Measurements from ENCODE around the gene UNC119. TPM values are rescaled to one million over a fixed set of nuclear protein-coding genes. Genes with fewer than 3 reads are reported as not detected.

The UNC119 gene
- total RNA-seq, 1 donor from 2014 or later: 27.7 TPM

DNA sequence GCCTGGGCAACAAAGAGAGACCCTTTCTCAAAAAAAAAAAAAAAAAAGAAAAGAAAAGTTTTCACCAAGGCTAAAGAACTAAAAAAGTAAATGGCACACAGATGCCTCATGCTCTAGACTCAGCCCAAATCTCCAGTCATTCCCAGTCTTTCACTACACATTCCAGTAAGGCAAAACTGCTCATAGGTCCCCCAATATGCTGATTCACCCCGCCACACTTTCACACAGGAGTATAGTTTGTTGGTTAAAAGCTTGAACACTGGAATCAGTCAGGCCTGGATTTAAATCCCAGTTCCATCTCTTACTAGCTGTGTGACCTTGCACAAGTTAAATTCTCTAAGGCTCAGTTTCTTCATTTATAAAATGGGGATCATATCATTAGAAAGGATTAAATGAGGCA, 17.0 kb upstream of the UNC119 start:
- Histone ChIP-seq H3K4me1 (ENCODE audit: insufficient read depth, low read length) (peaks cover 14% of the 10 kb centered on the region), H3K9me3 (ENCODE audit: insufficient read depth, low read depth, low read length) (no peaks in the 10 kb centered on the region), H3K4me2 (ENCODE audit: low read length) (peak overlapping the region; percentile 96), H3K4me3 (ENCODE audit: insufficient read depth, low read depth, low read length) (no peak overlapping the region), H3K27me3 (ENCODE audit: insufficient read depth, low read length) (no peaks in the 10 kb centered on the region), H2AFZ (ENCODE audit: low read depth, low read length) (no peak overlapping the region), H3K27ac (ENCODE audit: low read depth, low read length) (no peak overlapping the region), H3K79me2 (ENCODE audit: insufficient read depth, low read length) (peaks cover 46% of the 10 kb centered on the region), H3K9ac (ENCODE audit: low read length) (no peak overlapping the region), H3K36me3 (ENCODE audit: insufficient read depth, low read length) (no peaks in the 10 kb centered on the region), H4K20me1 (ENCODE audit: insufficient read depth, low read length) (peaks cover 11% of the 10 kb centered on the region)
- Mint-ChIP-seq H3K4me1 (ENCODE audit: low read depth, unreplicated experiment) (peaks cover 11% of the 10 kb centered on the region), H3K27me3 (ENCODE audit: low read depth, unreplicated experiment) (peaks cover 7% of the 10 kb centered on the region), H3K27ac (ENCODE audit: unreplicated experiment) (no peak overlapping the region), H3K36me3 (ENCODE audit: low read depth, unreplicated experiment) (peaks cover 9% of the 10 kb centered on the region), H3K9me3 (ENCODE audit: unreplicated experiment) (no peaks in the 10 kb centered on the region), H3K4me3 (ENCODE audit: unreplicated experiment) (peak overlapping the region; percentile 93)
- no peak for TF ChIP-seq EZH2 (IDR thresholded peaks at IDR 0.05; ENCODE audit: insufficient read depth, low read length)
- TF ChIP-seq, protein P1, sequence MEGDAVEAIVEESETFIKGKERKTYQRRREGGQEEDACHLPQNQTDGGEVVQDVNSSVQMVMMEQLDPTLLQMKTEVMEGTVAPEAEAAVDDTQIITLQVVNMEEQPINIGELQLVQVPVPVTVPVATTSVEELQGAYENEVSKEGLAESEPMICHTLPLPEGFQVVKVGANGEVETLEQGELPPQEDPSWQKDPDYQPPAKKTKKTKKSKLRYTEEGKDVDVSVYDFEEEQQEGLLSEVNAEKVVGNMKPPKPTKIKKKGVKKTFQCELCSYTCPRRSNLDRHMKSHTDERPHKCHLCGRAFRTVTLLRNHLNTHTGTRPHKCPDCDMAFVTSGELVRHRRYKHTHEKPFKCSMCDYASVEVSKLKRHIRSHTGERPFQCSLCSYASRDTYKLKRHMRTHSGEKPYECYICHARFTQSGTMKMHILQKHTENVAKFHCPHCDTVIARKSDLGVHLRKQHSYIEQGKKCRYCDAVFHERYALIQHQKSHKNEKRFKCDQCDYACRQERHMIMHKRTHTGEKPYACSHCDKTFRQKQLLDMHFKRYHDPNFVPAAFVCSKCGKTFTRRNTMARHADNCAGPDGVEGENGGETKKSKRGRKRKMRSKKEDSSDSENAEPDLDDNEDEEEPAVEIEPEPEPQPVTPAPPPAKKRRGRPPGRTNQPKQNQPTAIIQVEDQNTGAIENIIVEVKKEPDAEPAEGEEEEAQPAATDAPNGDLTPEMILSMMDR (IDR thresholded peaks at IDR 0.05; ENCODE audit: insufficient read depth, low read depth, low read length): no peak
- FAIRE-seq: no peak
- DNase-seq (ENCODE audit: low read depth): no peak

DNA sequence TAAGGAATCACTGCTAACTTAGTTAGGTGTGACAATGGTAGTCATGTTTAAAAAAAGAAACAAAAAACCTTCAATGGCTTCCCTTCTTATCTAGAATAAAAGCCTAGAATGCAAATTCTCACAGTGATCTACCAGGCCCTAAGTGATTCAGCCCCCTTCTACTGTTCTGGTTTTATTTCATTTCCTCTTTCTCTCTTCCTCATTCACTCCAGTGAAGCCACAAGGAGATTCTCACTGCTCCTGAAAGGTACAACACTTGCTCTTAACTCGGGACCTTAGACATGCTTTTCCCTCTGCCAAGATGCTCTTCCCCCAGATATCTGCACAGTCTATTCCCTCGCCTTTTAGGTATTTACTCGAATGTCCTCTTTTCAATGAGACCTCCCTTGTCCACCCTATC, 15.2 kb upstream of the UNC119 start:
- DNase-seq (ENCODE audit: low read depth): no peak

DNA sequence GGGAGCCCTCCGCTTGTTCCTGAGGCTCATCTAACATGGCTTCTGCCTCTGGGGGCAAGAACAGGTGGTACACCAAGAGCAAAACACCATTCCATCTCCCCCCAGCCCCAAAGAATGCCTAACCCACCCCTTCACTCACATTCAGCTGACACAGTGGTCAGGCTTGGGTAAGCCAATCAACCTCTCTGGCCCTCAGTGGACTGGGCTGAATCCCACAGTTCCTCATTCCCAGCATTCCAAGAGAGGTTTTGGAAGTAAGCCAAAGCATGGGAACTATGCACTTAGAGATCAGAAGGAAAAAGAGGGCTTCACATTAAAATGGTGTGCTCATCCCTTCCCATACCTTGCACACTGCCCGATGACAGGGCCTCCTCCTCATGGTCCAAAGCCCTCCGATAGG, 11.1 kb upstream of the UNC119 start:
- Histone ChIP-seq H3K79me2 (ENCODE audit: insufficient read depth, low read length) (peaks cover 30% of the 10 kb centered on the region), H3K4me1 (ENCODE audit: insufficient read depth, low read length) (peaks cover 7% of the 10 kb centered on the region), H2AFZ (ENCODE audit: low read depth, low read length) (no peak overlapping the region), H3K27me3 (ENCODE audit: insufficient read depth, low read length) (no peaks in the 10 kb centered on the region), H3K4me3 (ENCODE audit: insufficient read depth, low read depth, low read length) (no peak overlapping the region), H3K9ac (ENCODE audit: low read length) (no peak overlapping the region), H4K20me1 (ENCODE audit: insufficient read depth, low read length) (peaks cover 4% of the 10 kb centered on the region), H3K4me2 (ENCODE audit: low read length) (peak overlapping the region; percentile 25), H3K27ac (ENCODE audit: low read depth, low read length) (peak overlapping the region; percentile 26), H3K9me3 (ENCODE audit: insufficient read depth, low read depth, low read length) (no peaks in the 10 kb centered on the region), H3K36me3 (ENCODE audit: insufficient read depth, low read length) (peaks cover 5% of the 10 kb centered on the region)
- no peaks in the 10 kb centered on the region for H3K27me3 Mint-ChIP-seq (ENCODE audit: low read depth, unreplicated experiment)
- DNase-seq (ENCODE audit: low read depth) (peak; percentile 56), FAIRE-seq (no peak)
- no peaks in the 10 kb centered on the region for H3K9me3 Mint-ChIP-seq (ENCODE audit: unreplicated experiment)
- peak overlapping the region; percentile 87 for H3K27ac Mint-ChIP-seq (ENCODE audit: unreplicated experiment)
- H3K4me3 Mint-ChIP-seq (ENCODE audit: unreplicated experiment): no peak overlapping the region
- H3K4me1 Mint-ChIP-seq (ENCODE audit: low read depth, unreplicated experiment): peaks cover 10% of the 10 kb centered on the region
- no peak for TF ChIP-seq EZH2 (IDR thresholded peaks at IDR 0.05; ENCODE audit: insufficient read depth, low read length)
- TF ChIP-seq, protein P1 (IDR thresholded peaks at IDR 0.05; ENCODE audit: insufficient read depth, low read depth, low read length): no peak
- H3K36me3 Mint-ChIP-seq (ENCODE audit: low read depth, unreplicated experiment): peaks cover 18% of the 10 kb centered on the region

More for the DNA sequence above, 15.2 kb upstream of the UNC119 start:
- peaks cover 17% of the 10 kb centered on the region for H3K4me1 Mint-ChIP-seq (ENCODE audit: low read depth, unreplicated experiment)
- H3K4me2 ChIP-seq (ENCODE audit: low read length): no peak overlapping the region
- no peak overlapping the region for H3K27ac ChIP-seq (ENCODE audit: low read depth, low read length)
- H3K27ac Mint-ChIP-seq (ENCODE audit: unreplicated experiment): no peak overlapping the region
- no peaks in the 10 kb centered on the region for H3K27me3 ChIP-seq (ENCODE audit: insufficient read depth, low read length)
- H4K20me1 ChIP-seq (ENCODE audit: insufficient read depth, low read length): peaks cover 11% of the 10 kb centered on the region
- H3K9me3 ChIP-seq (ENCODE audit: insufficient read depth, low read depth, low read length): no peaks in the 10 kb centered on the region
- TF ChIP-seq, protein P1 (IDR thresholded peaks at IDR 0.05; ENCODE audit: insufficient read depth, low read depth, low read length): no peak
- no peak for TF ChIP-seq EZH2 (IDR thresholded peaks at IDR 0.05; ENCODE audit: insufficient read depth, low read length)
- H3K4me3 Mint-ChIP-seq (ENCODE audit: unreplicated experiment): no peak overlapping the region
- peaks cover 11% of the 10 kb centered on the region for H3K36me3 Mint-ChIP-seq (ENCODE audit: low read depth, unreplicated experiment)
- peaks cover 3% of the 10 kb centered on the region for H3K36me3 ChIP-seq (ENCODE audit: insufficient read depth, low read length)
- peaks cover 1% of the 10 kb centered on the region for H3K27me3 Mint-ChIP-seq (ENCODE audit: low read depth, unreplicated experiment)
- peaks cover 55% of the 10 kb centered on the region for H3K79me2 ChIP-seq (ENCODE audit: insufficient read depth, low read length)
- peaks cover 20% of the 10 kb centered on the region for H3K4me1 ChIP-seq (ENCODE audit: insufficient read depth, low read length)
- no peaks in the 10 kb centered on the region for H3K9me3 Mint-ChIP-seq (ENCODE audit: unreplicated experiment)
- FAIRE-seq: no peak
- no peak overlapping the region for H2AFZ ChIP-seq (ENCODE audit: low read depth, low read length)
- H3K4me3 ChIP-seq (ENCODE audit: insufficient read depth, low read depth, low read length): no peak overlapping the region
- no peak overlapping the region for H3K9ac ChIP-seq (ENCODE audit: low read length)
